ENCODE data around the gene TSPAN14.
A peak's percentile ranks its signal among the peaks of the same experiment; 100 is the strongest.

TSPAN14 gene

GRCh38 chr10:80444124-80444523 is 10.0 kb upstream of the TSPAN14 start:
- peak overlapping the region; percentile 38 for H3K27ac ChIP-seq
- TF ChIP-seq CTCF (conservative IDR thresholded peaks at IDR 0.05), result no peak

- peak; percentile 94 for TF ChIP-seq CTCF (conservative IDR thresholded peaks at IDR 0.05)
- peak overlapping the region; percentile 38; the same call in 1 of the 2 replicates for H3K27ac ChIP-seq
Observed at GRCh38 chr10:80444646-80445319, 9.3 kb upstream of the TSPAN14 start.

- no peak overlapping the region for H3K27ac ChIP-seq
- no peak for TF ChIP-seq CTCF (conservative IDR thresholded peaks at IDR 0.05)
Observed at GRCh38 chr10:80447436-80448190, 6.5 kb upstream of the TSPAN14 start.

- no peak for TF ChIP-seq CTCF (conservative IDR thresholded peaks at IDR 0.05)
- H3K27ac ChIP-seq, result no peak overlapping the region
Observed at GRCh38 chr10:80448209-80448942, 5.7 kb upstream of the TSPAN14 start.

- TF ChIP-seq CTCF (conservative IDR thresholded peaks at IDR 0.05), result no peak
- no peak overlapping the region for H3K27ac ChIP-seq
Observed at GRCh38 chr10:80449520-80449919, 4.6 kb upstream of the TSPAN14 start.

- no peak for TF ChIP-seq CTCF (conservative IDR thresholded peaks at IDR 0.05)
- H3K27ac ChIP-seq, result no peak overlapping the region
Observed at GRCh38 chr10:80451132-80451531, 3.0 kb upstream of the TSPAN14 start.

- no peak for TF ChIP-seq CTCF (conservative IDR thresholded peaks at IDR 0.05)
- peak overlapping the region; percentile 99 for H3K27ac ChIP-seq
Observed at GRCh38 chr10:80452069-80452468, 2.0 kb upstream of the TSPAN14 start.

All from VCaP (cell line).